EH (cell line): Measurements from ENCODE around the gene SH2B3.
A peak's percentile ranks its signal among the peaks of the same experiment; 100 is the strongest.

ENCODE experiments used
- DNase-seq: peaks from one replicate; pipeline ENCODE4 v3.0.0-alpha.2; 2015; ENCODE audit warnings: low read depth

The SH2B3 gene

DNA sequence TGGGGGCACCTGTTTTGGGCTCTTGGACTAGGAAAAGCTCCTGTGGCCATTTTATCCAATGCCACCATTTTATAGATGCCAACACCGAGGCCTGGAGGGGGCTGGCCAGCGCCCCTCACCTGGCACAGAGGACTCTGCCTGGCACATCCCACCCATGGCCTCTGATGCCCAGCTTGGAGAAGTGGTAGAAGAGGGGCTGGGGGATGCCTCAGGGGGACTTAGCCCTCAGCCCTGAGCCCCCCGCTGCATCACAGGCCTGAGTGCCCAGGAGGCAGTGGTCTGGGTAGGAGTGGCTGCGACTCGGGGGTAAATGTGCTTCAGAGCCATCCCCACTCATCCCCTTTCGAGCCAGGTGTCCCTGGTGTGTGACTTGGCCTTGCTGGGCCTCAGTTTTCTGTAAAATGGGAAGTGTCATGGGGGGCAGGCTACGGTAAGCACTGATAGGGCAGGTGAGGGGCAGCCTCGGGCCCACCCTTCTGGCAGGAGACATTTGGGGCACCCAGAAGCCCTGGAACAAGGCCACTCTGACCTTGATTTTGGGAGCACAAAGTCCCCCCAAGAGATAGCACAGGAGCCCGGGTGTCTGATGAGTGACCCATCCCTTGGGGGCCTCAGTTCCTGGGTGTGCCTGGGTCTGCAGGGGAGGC is 22.5 kb downstream of the SH2B3 start:
- DNase-seq, result no peak

DNA sequence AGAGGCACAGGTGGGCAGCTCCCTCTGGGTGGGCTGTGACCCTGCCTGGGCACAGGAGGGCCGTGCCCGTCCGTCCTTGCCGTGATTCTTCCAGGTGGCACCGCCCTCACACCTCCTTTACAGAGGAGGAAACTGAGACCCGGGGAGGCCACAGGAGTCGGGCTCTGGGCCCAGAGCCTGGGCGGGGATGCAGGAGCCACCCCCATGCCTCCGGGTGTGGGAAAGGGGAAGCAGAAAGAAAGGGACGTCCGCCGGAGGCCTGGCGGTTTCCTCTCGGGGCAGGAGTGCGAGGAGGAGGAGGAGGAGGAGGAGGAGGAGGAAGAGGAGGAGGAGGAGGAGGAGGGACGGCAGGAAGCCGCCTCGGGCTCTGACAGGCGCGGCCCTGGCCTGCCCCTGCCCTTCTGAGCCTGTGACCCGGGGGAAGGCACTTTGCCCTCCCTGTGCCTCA is 23.0 kb downstream of the SH2B3 start:
- no peak for DNase-seq

- no peak for DNase-seq
Measured at GRCh38 chr12:111429828-111430432, 24.2 kb downstream of the SH2B3 start.

DNA sequence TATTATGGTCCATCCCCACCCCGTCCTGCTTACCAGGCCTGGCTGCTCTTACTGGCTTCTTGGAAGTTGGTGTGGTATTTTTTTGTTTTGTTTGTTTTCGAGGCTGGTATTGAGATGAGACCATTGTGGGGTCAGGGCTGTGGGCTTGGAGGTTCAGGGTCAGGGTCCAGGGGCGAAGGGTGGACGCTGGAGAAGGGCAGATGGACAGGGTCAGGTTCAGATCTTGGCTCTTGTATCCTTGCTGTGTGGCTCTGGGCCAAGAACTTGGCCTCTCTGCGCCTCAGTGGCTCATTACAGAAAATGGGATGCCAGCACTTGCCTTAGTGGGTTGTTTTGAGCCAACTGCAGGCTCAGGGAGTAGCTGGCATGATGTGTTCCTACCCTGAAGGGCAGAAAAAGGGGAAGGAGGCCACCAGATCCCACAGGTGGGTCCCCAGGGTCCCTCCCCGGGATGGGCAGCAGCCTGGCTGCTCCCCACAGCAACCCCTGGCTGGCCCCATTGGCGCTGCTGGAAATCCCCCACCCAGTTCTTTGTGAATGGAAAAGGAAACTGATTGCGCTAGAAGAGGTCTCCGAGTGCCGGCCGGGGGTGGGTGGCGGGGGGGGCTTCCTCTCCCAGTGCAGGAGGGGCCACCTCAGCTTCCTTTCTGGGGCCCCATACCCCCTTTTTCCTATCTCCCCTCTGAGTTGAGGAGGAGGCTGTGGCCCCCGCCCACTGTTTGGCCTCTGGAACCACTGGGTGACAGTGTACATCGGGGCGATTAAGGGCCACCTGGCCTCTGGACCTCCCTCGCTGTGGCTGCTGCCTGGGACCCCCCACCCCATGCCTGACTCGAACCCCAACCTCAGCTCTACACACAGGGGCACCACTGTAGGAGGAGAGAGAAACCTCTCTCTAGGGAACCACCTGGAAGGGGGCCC is 25.0 kb downstream of the SH2B3 start:
- no peak for DNase-seq

DNA sequence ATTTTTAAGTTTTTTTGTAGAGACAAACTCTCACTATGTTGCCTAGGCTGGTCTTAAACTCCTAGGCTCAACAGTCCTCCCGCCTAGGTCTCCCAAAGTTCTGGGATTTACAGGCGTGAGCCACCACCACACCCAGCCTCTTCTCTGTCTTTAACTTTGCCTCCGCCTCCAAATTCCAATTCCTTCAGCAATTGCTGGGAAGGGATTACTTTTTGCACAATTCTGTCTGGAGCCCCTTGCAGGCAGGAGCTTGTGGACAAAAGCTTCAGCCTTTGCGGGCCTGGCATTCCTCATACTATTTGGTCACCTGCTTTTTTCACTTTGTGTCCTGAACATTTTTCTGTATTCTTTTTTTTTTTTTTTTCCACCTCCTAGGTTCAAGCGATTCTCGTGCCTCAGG is 26.0 kb downstream of the SH2B3 start:
- peak; percentile 41 for DNase-seq

DNA sequence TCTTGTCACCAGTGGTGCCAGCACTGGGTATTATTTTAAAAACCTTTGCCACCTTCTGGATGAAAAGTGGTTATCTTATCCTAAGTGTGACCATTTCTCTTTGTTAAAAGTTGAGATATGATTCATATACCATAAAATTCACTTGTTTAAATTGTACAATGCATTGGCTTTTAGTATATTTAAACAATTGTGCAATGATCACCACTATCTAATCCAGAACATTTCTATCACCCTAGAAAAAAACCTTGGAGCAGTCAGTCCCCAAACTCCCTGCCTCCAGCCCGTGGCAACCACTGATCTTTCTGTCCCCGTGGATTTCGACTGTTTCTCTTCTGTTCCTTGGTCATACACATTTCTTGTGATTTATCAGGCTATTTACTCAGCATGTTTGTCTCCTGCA is 28.3 kb downstream of the SH2B3 start:
- no peak for DNase-seq

DNA sequence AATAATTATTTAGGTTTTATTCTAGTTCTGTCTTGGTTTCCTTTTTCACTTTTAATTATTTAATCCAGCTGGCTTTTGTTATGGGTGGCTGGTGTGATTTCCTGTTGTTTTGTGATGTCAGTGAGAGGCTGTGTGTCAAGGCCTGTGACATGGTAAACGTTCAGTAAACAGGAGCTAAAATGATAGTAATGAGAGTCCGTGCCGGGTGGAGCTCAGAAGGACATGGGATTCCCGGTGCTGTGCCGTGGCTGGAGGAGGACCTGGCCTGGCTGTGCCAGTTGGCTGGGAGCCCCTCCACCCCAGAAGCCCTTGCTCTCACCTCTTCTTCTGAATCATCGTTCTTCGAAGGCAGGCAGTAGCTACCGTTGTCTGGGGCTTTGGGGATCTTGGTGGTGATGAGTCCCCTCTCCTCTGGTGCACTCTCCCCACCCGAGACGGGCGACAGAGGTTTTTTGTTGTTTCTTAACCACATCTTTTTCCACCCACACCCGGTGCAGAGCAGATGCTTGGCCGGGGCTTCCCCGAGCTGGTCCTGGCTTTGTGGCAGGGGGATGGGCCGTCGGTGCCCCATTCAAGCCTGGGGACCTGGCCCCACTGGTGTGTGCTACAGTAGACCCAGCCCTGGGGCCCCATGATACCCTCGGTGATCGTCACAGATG is 29.1 kb downstream of the SH2B3 start:
- DNase-seq, result peak; percentile 69

- peak; percentile 53 for DNase-seq
Measured at GRCh38 chr12:111435661-111436201, 30.0 kb downstream of the SH2B3 start.

GRCh38 chr12:111436266-111436665 is 30.5 kb downstream of the SH2B3 start:
- no peak for DNase-seq

DNA sequence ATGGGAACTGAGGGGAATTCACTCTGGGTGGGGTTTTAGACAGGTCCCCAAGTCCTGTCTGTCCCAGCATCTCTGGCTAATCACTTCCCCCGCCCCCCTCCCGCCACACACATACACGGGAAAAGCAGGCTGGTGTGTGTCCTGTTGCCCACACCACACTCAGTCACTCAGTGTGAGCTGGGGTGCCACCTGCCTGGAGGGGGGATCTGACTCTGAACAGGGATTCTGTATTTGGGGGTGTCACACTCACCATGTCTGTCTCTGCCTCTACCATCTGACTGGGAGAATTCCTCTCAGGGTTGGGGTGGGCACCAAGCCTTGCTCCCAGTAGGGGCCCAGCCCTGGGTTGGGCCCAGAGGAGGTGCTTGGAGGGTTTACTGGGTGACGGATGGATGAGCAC is 31.1 kb downstream of the SH2B3 start:
- no peak for DNase-seq

DNA sequence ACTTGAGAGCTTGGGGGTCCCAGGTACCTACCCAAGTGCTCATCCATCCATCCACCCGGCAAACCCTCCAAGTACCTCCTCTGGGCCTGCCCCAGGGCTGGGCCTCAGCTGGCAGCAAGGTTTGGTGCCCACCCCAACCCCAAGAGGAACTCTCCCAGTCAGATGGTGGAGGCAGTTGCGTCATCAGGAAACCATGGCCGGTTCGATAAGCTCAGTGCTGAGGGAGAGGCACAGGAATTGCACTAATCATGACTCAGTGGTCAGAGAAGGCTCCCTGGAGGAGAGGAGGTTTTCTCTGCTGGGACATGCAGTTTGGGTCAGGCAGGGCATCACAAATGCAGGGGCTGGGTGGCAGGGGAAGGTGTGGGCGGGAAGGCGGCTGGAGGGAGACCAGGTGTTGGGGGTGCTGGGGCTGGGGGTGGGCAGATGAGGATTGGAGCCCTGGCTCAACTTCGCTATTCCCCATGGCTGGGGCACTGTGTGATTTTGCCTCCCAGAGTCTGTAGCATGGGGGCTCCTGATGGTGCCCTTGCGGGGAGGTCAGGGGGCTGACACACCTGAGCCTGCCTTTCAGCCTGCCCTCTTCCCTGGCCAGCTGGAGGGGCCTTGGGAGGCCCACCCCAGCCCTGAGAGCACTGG is 32.2 kb downstream of the SH2B3 start:
- peak; percentile 86 for DNase-seq

GRCh38 chr12:111438481-111438880 is 32.8 kb downstream of the SH2B3 start:
- peak; percentile 43 for DNase-seq

- DNase-seq, result no peak
Measured at GRCh38 chr12:111439657-111440151, 34.0 kb downstream of the SH2B3 start.

- no peak for DNase-seq
Measured at GRCh38 chr12:111440152-111440551, 34.4 kb downstream of the SH2B3 start.

DNA sequence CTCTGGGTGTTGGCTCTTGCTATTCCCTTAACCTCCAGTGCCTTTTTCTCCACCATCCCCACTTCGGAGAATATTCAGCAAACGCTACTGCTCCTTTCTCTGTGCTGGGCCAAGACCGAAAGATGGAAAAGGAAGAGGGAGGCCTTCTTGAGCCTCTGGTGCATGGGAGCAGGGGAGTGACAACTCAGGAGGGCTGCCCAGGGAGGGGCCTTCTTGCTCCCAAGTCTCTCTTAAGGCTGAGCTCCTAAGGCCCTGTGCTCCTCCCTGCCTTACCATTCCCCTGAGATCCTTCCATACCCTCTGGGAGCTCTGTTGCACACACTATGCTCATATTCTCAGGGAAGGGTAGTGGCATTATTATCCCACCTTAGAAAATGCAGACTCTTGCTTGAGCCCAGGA is 34.9 kb downstream of the SH2B3 start:
- DNase-seq, result no peak

DNA sequence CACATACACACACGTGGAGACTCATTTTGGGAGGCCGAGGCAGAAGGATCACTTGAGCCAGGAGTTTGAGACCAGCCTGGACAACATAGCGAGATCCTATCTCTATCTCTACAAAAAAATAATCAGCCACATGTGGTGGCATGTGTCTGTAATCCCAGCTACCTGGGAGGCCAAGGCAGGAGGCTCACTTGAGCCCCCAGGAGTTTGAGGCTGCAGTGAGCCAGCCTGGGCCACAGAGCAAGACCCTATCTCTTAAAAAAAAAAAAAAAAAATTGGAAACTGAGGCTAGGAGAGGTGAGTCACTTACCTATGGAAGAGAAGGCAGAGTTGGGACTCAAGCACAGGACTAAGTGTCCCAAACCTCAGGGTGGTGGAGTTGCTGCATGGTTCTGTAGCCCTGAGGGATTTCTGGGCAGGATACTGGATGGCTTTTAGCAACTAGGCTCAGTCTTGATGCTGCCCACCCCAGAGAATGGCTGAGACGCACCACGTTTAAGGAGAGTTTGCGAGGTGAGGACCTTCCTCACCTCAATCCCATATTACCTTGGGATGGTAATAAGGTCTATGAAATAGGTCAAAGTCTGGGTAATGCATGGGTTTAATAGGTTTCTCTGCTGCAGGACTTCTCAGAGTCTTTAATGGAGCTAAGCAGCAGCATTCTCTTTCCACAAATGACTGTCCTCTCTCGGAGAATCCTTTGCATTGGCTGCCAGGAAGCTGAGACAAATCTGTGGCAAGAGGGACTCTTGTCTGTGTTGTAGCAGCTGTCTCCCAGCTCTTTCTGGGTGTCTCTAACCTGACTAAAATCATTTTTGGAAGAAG is 35.6 kb downstream of the SH2B3 start:
- DNase-seq, result no peak

DNA sequence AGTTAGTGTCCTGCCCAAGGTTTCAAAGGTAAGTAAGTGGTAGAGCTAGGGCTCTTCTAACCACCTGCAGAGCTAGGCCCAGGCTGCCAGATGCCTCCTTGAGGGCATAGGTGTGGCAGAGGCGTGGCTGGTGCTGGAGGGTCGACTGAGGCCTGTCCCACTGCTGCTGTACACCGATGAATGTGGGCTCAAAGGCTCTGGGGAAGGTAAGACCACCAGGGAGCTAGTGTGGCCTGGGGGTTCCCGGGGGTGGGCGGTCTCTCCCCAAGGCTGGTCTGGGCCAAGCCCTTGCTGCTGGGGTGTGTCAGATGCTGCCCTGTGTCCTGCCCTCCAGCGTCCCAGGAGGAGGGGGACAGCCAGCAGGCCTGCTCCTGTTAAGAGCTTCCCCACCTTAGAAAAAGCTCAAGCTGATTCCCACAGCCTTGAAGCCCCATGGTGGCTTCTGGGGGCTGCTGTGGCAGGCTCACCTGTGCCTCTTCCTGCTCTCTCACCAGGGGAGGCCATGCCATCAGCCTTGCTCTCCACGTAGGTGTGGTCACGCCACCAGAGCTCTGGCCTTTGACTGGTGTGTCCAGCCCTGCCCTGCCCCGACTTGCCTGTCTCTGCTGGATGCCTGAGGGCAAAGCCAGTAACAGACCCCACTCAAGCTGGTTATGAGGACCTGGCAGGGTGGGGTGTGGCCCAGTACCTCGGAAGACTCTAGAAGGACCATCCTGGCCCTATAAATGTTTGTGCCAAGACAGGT is 36.8 kb downstream of the SH2B3 start:
- no peak for DNase-seq

DNA sequence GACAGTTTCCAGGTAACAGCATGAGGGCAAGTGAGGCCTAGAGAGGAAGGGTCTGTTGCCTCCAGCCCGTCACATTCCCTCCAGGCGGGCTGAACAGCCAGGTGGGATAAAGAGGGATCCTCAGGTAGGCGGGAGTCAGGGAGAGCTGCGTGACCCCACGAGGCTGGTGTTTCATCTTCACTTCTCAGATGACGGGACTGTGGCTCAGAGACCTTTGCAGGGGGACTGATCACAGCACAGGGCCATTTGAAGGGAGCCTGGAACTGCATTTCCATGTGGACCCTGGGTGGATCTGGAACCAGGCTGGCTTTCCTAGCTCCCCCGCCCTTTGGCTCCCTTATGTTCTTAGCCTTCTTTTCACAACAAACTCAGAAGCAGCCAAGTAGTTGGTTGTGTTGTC is 37.4 kb downstream of the SH2B3 start:
- no peak for DNase-seq

DNA sequence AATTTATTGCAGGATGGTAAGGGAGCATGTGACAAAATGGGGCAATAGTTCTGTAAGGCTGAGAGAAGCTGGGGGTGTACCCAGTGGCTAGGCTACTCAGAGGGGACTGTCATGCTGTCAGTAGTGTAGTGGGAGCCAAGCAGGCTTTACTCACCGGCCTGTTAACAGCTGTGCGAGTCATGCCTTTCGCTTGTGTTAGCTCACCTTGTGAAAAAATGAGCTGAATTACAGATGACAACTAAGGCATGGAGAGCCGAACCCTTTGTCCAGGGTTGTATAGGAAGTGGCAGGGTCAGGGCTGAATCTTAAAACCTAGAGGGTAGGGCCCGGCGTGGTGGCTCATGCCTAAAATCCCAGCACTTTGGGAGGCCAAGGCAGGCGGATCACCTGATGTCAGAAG is 37.9 kb downstream of the SH2B3 start:
- peak; percentile 64 for DNase-seq
